ENCODE data around the gene NPY.

DNA sequence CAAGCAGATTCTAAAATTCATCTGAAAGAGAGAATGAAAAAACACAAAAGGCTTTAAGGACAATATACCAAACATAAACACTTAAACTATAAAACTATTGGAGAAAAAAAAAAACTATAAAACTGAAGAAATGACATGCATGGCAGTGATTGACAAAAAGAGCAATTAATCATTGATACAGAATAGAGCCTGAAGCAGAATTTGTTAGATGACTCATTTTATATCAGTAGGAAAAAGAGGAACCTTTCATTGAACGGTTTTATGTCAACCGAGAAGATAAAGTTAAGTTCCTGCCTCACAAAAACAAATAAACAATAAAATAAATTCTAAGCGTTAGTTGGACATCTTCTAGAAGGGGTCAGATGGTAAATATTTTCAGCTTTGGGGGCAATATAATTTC, 23.3 kb downstream of the NPY start:
- TF ChIP-seq CTCF (IDR thresholded peaks at IDR 0.05) = no peak
- TF ChIP-seq POLR2AphosphoS5 (IDR thresholded peaks at IDR 0.05; ENCODE audit: insufficient read depth in 1 of 2, low read depth in 1 of 2) = no peak
